GM12874 (cell line): ENCODE results near the gene HRH2.
A peak's percentile ranks its signal among the peaks of the same experiment; 100 is the strongest.

Experiments used
- CTCF ChIP-seq: IDR thresholded peaks from 2 replicates; pipeline ENCODE4 v1.5.1; 2011; ENCODE audit warnings: low read depth, mild to moderate bottlenecking, control low read depth, low read length, moderate library complexity; ENCODE audit not compliant: insufficient read depth

HRH2 gene

DNA sequence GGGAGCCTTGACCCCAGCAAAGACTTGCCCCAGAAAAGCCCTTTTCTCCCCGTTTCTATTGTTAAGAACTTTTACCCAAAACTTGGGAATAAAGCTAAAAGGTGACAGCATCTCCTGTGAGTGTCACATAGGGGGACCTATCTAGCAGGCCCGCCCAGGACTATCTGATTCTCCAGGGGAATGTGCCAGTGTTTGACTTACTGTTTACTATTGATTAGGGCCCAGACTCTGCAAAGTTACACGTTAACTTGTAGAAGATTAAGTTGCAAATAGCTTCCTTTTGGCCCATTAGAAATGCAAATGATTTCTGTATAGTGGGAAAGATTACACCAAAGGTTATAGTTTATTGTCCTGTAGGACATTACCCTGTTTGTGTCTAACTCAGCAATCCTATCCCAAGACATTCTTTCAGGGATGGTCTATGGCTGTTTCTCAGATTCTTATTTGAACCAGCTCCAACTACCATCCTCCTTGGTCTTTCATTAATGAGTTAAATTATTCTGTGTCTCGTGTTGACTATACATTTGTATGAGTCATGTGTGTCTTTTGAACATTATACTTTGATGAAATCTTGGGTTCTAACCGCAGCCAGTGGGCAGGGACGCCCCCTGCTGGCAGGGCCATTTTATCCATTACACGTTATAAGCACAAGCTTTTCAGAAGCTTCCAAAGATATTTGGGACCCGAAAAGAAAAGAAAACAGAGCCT lies 60.7 kb downstream of the HRH2 start:
- TF ChIP-seq CTCF, result peak; percentile 12; the same call in 1 of the 2 replicates

DNA sequence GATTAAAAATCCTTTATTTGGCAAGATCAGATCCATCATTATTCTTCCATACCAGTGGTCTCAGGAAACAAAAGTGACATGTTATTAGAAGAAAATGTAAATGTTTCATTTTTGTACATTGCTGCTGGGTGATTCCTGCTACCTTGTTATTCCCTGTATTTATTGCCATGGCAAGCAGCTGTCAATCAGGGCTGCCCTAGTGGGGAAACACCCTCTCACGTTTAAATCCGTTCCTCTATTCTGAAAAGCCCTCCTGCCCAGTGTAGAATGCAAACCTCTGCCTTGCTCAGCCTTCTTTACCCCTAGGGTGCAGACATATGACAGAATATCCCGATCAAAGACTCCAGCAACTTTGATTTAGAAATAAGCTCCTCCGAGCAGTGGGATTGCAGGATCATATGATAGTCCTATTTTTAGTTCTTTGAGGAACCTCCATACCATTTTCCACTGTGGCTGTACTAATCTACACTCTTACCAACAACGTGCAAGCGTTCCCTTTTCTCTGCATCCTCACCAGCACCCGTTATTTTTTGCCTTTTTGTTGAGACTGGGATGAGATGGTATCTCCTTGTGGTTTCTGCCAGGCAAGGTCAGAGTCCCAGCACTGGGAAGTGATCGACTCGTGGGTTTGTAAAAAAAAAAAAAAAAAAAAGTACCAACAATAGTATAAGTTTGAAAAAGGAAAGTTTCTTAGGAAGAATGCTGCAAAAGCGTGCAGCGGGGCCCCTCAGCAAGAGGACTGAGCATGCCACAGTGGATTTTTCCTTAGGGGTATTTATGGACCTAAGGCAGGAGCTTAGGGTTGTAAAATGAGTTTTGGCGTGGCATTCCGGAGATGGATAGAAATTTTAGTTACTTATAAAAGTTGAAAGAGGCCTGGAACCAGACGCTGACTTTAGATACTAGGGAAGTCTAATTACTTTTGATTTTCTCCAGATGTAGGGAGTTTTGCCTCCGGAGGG lies 66.7 kb downstream of the HRH2 start:
- no peak for TF ChIP-seq CTCF

- no peak for TF ChIP-seq CTCF
These were observed 70.4 kb downstream of the HRH2 start for GRCh38 chr5:175728316-175728715.

GRCh38 chr5:175728885-175729828 lies 71.3 kb downstream of the HRH2 start:
- no peak for TF ChIP-seq CTCF

DNA sequence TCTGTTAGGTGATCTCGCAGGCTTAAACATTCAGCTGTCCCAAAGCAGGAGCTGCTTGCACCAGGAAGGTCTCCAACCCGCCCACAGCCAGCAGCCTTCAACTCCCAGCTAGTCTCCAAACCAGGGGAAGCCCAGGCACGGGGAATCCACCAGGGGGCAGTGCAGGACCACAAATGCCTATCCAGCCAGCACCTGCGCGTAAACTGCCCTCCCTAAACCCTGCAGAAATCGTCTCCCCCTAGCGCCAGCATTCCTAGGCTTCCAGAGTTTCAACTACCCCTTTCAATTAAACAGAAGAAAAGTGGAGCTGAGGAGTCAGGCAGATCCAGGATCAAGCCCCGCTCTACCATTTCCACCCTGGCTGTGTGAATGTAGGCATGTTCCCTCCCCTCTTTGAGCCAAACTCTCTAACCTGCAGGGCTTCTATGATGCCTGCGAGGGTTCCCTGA lies 72.0 kb downstream of the HRH2 start:
- peak; percentile 92 for TF ChIP-seq CTCF

DNA sequence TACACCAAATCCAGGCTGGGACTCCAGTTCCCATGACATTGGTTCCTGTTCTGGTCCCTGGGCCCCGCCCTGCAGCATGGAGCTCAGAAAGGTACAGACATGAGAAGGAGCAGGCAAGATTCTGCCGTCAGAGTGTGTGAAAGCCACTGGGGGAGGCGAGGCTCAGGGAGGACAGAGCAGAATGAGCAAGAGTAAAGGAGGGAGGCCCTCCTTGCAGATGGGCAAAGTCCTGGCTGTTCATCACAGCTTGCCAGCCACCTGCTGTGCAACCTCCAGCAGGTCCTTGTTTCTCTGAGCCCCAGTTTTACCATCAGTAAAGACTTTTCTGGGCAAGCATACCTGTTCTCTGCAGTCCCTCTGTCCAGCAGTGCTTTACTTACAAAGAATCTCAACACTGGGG lies 73.3 kb downstream of the HRH2 start:
- no peak for TF ChIP-seq CTCF
